CD4-positive, alpha-beta memory T cell (primary cell): Measurements from ENCODE around the gene PPP1R1B. TPM values are rescaled to one million over a fixed set of nuclear protein-coding genes. Genes with fewer than 3 reads are reported as not detected.

ENCODE experiments used
- CTCF ChIA-PET: fragments of 350-600 bp; sonication (Branson Sonifier 250); formaldehyde crosslinking; loops from one replicate; lab custom pipeline; 2021; ENCODE audit warnings: inconsistent platforms; ENCODE audit not compliant: partially characterized antibody; lab: Charles Lee
- POLR2A ChIA-PET: fragments of 350-600 bp; sonication (Branson Sonifier 250); formaldehyde crosslinking; loops from one replicate; lab custom pipeline; 2021; ENCODE audit not compliant: partially characterized antibody; lab: Charles Lee
- DNase-seq, 5 donors: peaks; one replicate each; pipeline versions ENCODE4 v3.0.0 to v3.0.0-alpha.2; 2020 to 2022; ENCODE audit warnings: mixed read lengths in 1 of 5
- H3K27ac ChIP-seq: one replicate; pipeline ENCODE4 v1.7.0; 2013; ENCODE audit warnings: low read depth, low read length
- H3K27me3 ChIP-seq: 2 replicates; pipeline ENCODE4 v1.7.0; 2013; ENCODE audit warnings: mild to moderate bottlenecking, low read length, moderate library complexity; ENCODE audit not compliant: insufficient read depth
- H3K36me3 ChIP-seq: 2 replicates; pipeline ENCODE4 v1.7.0; 2013; ENCODE audit warnings: mild to moderate bottlenecking, low read length, moderate library complexity; ENCODE audit not compliant: insufficient read depth
- H3K4me1 ChIP-seq: 2 replicates; pipeline ENCODE4 v1.7.0; 2013; ENCODE audit warnings: mild to moderate bottlenecking, low read length, moderate library complexity; ENCODE audit not compliant: insufficient read depth
- H3K4me3 ChIP-seq, 2 donors: one replicate each; pipeline ENCODE4 v1.7.0; 2013; ENCODE audit warnings: low read length in 2 of 2, mild to moderate bottlenecking in 1 of 2
- H3K9me3 ChIP-seq, 2 donors: one replicate each; pipeline ENCODE4 v1.7.0; 2013; ENCODE audit warnings: low read length in 2 of 2, control low read depth in 1 of 2; ENCODE audit not compliant: control insufficient read depth in 1 of 2
- H3K27ac Mint-ChIP-seq, 7 donors: one replicate each; pipeline ENCODE4 v1.8.0; 2020 to 2021; ENCODE audit warnings: mixed read lengths in 7 of 7, mild to moderate bottlenecking in 6 of 7, inconsistent platforms in 3 of 7, moderate library complexity in 3 of 7
- H3K27me3 Mint-ChIP-seq, 2 donors: one replicate each; pipeline ENCODE4 v1.8.0; 2020 to 2021; ENCODE audit warnings: mixed read lengths in 2 of 2
- H3K36me3 Mint-ChIP-seq, 2 donors: one replicate each; pipeline ENCODE4 v1.8.0; 2020 to 2021; ENCODE audit warnings: mixed read lengths in 2 of 2, inconsistent platforms in 1 of 2, mild to moderate bottlenecking in 1 of 2
- H3K4me1 Mint-ChIP-seq, 4 donors: one replicate each; pipeline ENCODE4 v1.8.0; 2020 to 2021; ENCODE audit warnings: mixed read lengths in 4 of 4, mild to moderate bottlenecking in 1 of 4
- H3K4me3 Mint-ChIP-seq, 8 donors: one replicate each; pipeline ENCODE4 v1.8.0; 2020 to 2021; ENCODE audit warnings: mixed read lengths in 8 of 8, mild to moderate bottlenecking in 7 of 8, moderate library complexity in 6 of 8, inconsistent platforms in 3 of 8
- H3K9me3 Mint-ChIP-seq, 8 donors: one replicate each; pipeline ENCODE4 v1.8.0; 2020 to 2021; ENCODE audit warnings: mixed read lengths in 8 of 8, mild to moderate bottlenecking in 5 of 8, inconsistent platforms in 3 of 8, moderate library complexity in 1 of 8
- intact Hi-C: fragments of 100-400 bp; cut with micrococcal nuclease; formaldehyde crosslinking; loops from one replicate; pipeline ENCODE4 v1.15.1; 2023
- polyA plus RNA-seq, 2 donors: library from polyadenylated mRNA; unstranded; fragments of 300-500 nt; fragmentation: Illumina TruSeq; gene quantifications; one replicate each; pipeline ENCODE4 v1.2.3, GENCODE V29; 2021
- total RNA-seq, 2 experiments: library from RNA; stranded (reverse); gene quantifications; one replicate each; pipeline ENCODE4 v1.2.3, GENCODE V29; 2021

Gene PPP1R1B
- total and polyA plus RNA-seq, 4 experiments from 2014 or later = not detected

DNA sequence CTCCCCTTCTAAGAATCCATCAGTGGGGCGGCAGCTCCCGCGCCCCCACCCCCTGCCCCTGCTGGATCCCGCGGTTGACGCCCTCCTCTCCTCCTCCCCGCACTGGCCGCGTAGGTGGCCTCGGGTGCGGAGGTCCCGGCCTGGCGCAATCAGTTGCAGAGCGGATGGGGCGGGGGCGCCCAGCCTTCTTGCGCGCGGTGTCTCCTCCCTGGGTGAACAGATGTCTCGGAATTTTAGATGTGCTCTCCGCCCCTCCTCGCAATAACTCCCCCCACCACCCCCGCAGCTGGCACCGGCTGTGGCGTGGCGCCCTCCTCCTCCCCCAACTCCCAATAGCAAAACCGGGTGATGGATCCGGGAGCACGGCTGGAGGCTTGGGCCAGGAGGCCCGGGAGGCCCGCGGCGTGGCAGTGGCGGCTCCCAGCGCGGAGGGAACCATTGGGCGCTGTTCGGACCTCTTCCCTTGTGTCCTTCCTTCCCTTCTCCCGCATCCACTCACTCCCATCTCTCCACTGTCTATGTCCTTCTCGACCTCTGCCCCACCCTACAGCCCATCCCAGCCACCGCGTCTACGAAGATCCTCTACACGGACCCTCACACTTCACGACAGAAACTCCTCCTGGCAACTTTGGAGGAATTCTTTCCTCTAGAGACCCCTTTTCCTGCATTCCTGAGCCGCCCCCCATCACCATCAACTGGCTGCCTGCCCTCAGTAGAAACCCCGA is 30.0 kb upstream of the PPP1R1B start:
- ChIA-PET POLR2A (no interaction called here), CTCF (interaction anchor here (1.1 to 2.0 kb wide), 2 partner anchors 25 to 48 kb away, joined by 3 to 4 read pairs; no protein-coding TSS in a partner anchor)
- Mint-ChIP-seq H3K27ac (no peak overlapping the region), H3K36me3 (peaks cover 0 to 4% of the 10 kb centered on the region in 2 donors), H3K4me3 (peak overlapping the region in 2 of 8 donors; percentile 8 to 16), H3K4me1 (peaks cover 14 to 38% (median 20%) of the 10 kb centered on the region in 4 donors), H3K9me3 (peaks cover 0 to 5% (median 0%) of the 10 kb centered on the region in 8 donors), H3K27me3 (peaks cover 68 to 71% of the 10 kb centered on the region in 2 donors)
- Histone ChIP-seq H3K36me3 (no peaks in the 10 kb centered on the region), H3K4me1 (peaks cover 32% of the 10 kb centered on the region), H3K9me3 (no peaks in the 10 kb centered on the region), H3K27ac (no peak overlapping the region), H3K27me3 (peaks cover 60% of the 10 kb centered on the region), H3K4me3 (no peak overlapping the region)
- intact Hi-C loops = no loop called here
- DNase-seq = no peak

DNA sequence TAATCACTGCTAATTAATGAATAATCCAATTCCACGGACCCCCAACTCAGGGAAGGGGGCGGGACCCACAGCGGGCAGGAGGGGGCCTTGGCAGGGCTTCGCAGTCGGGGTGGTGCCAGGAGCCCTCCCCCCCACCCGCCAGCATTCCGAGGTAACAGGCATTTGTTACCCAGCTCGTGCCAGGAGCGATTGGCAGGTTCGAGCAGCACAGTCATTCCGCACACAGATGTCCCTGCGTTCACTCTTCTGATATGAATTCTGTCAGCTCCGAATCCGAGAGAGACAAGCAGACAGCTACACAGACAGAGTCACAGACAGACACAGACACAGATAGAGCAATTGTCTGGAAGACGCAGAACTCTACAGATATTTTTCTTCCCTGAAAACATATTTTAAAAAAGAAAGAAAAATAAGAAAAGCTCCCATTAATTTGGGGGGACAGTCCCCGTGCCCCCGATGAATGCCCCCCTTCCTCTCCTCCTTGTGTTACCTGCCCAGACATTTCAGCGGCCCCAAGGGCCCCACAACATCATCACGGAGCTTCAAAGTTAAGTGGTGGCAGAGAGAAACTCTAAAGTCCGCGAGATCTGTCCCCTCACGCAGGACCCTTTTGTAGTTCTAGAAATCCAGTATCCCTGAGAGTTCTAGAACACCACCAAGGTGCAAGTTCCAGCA is 29.2 kb upstream of the PPP1R1B start:
- H3K27ac Mint-ChIP-seq = peak overlapping the region in 1 of 7 donors; percentile 73
- H3K4me3 Mint-ChIP-seq = peak overlapping the region in 6 of 8 donors; percentile 17 to 56 (median 34)
- ChIA-PET CTCF (interaction anchor here (1.0 to 2.0 kb wide), 3 partner anchors 24 to 49 kb away, joined by 3 to 4 read pairs (median 3); no protein-coding TSS in a partner anchor), POLR2A (interaction anchor here (1.0 kb wide), 1 partner anchor 8 kb away, joined by 3 read pairs; no protein-coding TSS in a partner anchor)
- H3K4me1 Mint-ChIP-seq = peaks cover 11 to 46% (median 19%) of the 10 kb centered on the region in 4 donors
- Histone ChIP-seq H3K27me3 (peaks cover 68% of the 10 kb centered on the region), H3K36me3 (no peaks in the 10 kb centered on the region), H3K4me3 (no peak overlapping the region), H3K4me1 (peaks cover 32% of the 10 kb centered on the region), H3K9me3 (no peaks in the 10 kb centered on the region), H3K27ac (no peak overlapping the region)
- H3K9me3 Mint-ChIP-seq = peaks cover 0 to 5% (median 0%) of the 10 kb centered on the region in 8 donors
- peaks cover 70 to 71% of the 10 kb centered on the region in 2 donors for H3K27me3 Mint-ChIP-seq
- intact Hi-C loops = no loop called here
- DNase-seq = no peak
- H3K36me3 Mint-ChIP-seq = peaks cover 0 to 4% of the 10 kb centered on the region in 2 donors

GRCh38 chr17:39598047-39598481 is 28.7 kb upstream of the PPP1R1B start:
- H3K4me3 Mint-ChIP-seq = peak overlapping the region in 5 of 8 donors; percentile 7 to 56 (median 32)
- H3K36me3 Mint-ChIP-seq = peaks cover 0 to 4% of the 10 kb centered on the region in 2 donors
- no peak for DNase-seq
- H3K27ac Mint-ChIP-seq = no peak overlapping the region
- peaks cover 73 to 74% of the 10 kb centered on the region in 2 donors for H3K27me3 Mint-ChIP-seq
- Histone ChIP-seq H3K27ac (no peak overlapping the region), H3K4me1 (peaks cover 32% of the 10 kb centered on the region), H3K36me3 (no peaks in the 10 kb centered on the region), H3K4me3 (no peak overlapping the region), H3K9me3 (no peaks in the 10 kb centered on the region), H3K27me3 (peaks cover 67% of the 10 kb centered on the region)
- CTCF ChIA-PET = interaction anchor here (1.0 to 2.0 kb wide), 3 partner anchors 24 to 49 kb away, joined by 3 to 4 read pairs (median 3); no protein-coding TSS in a partner anchor
- H3K9me3 Mint-ChIP-seq = peaks cover 0 to 4% (median 0%) of the 10 kb centered on the region in 8 donors
- intact Hi-C loops = no loop called here
- peaks cover 11 to 51% (median 19%) of the 10 kb centered on the region in 4 donors for H3K4me1 Mint-ChIP-seq
- POLR2A ChIA-PET = interaction anchor here (1.0 kb wide), 1 partner anchor 9 kb away, joined by 3 read pairs; no protein-coding TSS in a partner anchor

DNA sequence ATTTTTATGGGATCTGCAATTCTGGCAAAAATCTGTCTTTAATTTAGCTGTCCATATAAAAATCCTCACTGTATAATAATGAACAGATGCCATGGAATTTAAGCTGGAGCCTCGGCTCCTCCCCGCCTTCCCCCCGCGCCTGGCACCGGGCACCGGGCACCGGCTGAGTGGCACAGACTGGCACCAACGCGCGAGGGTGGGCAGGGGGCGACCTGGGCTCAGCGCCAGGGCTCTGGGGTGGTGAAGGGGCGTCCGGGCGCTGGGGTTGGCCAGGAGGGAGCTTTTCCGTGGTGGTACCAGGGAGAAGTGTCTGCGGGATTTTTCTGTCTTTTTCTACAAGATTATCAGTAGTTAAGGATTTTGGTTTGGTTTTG is 28.1 kb upstream of the PPP1R1B start:
- no peaks in the 10 kb centered on the region for H3K36me3 ChIP-seq
- Mint-ChIP-seq H3K27ac (no peak overlapping the region), H3K36me3 (peaks cover 0 to 1% of the 10 kb centered on the region in 2 donors), H3K4me3 (peak overlapping the region in 4 of 8 donors; percentile 15 to 56 (median 37)), H3K27me3 (peaks cover 73 to 76% of the 10 kb centered on the region in 2 donors), H3K9me3 (no peaks in the 10 kb centered on the region), H3K4me1 (peaks cover 14 to 57% (median 22%) of the 10 kb centered on the region in 4 donors)
- intact Hi-C loops = no loop called here
- DNase-seq = no peak
- no peak overlapping the region for H3K27ac ChIP-seq
- CTCF ChIA-PET = interaction anchor here (1.1 to 2.0 kb wide), 2 partner anchors 23 to 55 kb away, joined by 3 to 4 read pairs; no protein-coding TSS in a partner anchor
- POLR2A ChIA-PET = interaction anchor here (1.0 kb wide), 1 partner anchor 10 kb away, joined by 3 read pairs; no protein-coding TSS in a partner anchor
- no peaks in the 10 kb centered on the region for H3K9me3 ChIP-seq
- peaks cover 33% of the 10 kb centered on the region for H3K4me1 ChIP-seq
- peaks cover 67% of the 10 kb centered on the region for H3K27me3 ChIP-seq
- H3K4me3 ChIP-seq = no peak overlapping the region

DNA sequence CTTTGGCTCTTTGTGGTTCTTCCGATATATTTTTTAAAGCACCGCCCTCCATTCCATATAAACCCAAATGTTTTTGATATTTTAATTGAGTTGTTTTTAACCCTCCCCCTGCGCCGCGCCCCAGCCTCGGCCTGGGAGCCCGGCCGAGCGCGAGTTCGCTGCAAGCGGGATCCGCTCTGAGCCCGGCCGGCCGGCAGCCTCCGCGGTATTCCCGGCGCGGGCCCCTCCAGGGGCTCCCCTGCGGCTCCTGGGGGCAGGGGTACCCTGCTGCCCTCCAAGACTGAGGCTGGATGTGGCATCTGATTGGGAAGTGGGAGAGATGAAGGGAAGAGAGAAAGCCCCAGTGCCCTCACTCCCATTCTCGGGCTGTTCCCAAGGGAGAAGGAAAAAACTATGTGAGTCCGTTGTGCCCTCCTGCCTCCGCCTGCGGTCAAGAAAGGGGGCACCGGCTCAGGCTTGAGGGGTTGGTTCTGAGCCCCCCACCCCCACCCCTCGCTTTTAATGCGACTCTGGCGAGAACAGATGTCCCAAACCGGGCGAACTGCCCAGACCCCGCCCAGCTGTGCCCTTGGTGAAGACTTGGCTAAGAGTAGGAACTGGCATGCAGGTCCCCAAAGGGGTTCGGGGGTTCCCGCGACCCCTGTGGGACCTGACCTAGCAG is 27.6 kb upstream of the PPP1R1B start:
- H3K9me3 Mint-ChIP-seq = no peaks in the 10 kb centered on the region
- no peaks in the 10 kb centered on the region for H3K36me3 ChIP-seq
- no peak overlapping the region for H3K27ac ChIP-seq
- H3K4me1 ChIP-seq = peaks cover 38% of the 10 kb centered on the region
- peaks cover 73% of the 10 kb centered on the region for H3K27me3 ChIP-seq
- H3K4me3 ChIP-seq = no peak overlapping the region
- peak overlapping the region in 4 of 8 donors; percentile 15 to 39 (median 28) for H3K4me3 Mint-ChIP-seq
- peaks cover 16 to 60% (median 25%) of the 10 kb centered on the region in 4 donors for H3K4me1 Mint-ChIP-seq
- H3K9me3 ChIP-seq = no peaks in the 10 kb centered on the region
- intact Hi-C loops = no loop called here
- no peak overlapping the region for H3K27ac Mint-ChIP-seq
- CTCF ChIA-PET = interaction anchor here (1.1 to 2.6 kb wide), 3 partner anchors 22 to 55 kb away, joined by 3 to 9 read pairs (median 4); no protein-coding TSS in a partner anchor
- no peaks in the 10 kb centered on the region for H3K36me3 Mint-ChIP-seq
- DNase-seq = no peak
- POLR2A ChIA-PET = interaction anchor here (0.6 to 0.7 kb wide), 2 partner anchors 33 to 621 kb away, joined by 3 read pairs; no protein-coding TSS in a partner anchor
- peaks cover 72 to 76% of the 10 kb centered on the region in 2 donors for H3K27me3 Mint-ChIP-seq

DNA sequence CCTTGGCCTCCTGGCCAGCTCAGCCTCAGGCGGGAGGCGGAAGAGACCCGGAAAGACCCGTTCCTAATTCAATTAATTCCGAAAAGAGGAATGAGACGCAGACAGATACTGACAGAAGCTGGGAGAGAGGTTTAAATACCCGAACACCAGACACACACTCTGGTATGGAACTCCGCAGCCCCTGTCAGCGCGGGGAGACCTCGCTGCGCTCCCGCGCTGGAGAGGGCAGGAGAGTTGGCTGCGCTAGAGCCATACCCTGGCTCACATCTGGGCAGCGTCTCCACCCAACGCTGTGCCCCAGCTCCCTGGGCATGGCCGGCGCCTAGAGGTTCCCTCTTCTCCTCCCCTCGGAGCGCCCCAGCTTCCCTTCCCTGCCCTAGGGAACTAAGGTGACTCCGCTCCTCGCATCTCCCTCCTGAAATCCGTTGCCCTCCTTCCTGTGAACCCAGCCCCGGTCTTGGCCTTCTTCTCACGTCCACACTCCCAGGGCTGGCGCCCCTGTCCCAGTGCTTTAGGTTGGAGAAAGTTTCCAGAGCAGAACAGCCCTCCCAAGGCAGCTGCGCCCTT is 27.0 kb upstream of the PPP1R1B start:
- CTCF ChIA-PET = interaction anchor here (1.1 to 2.6 kb wide), 2 partner anchors 22 to 54 kb away, joined by 3 to 9 read pairs; no protein-coding TSS in a partner anchor
- Histone ChIP-seq H3K27me3 (peaks cover 75% of the 10 kb centered on the region), H3K9me3 (no peaks in the 10 kb centered on the region), H3K36me3 (no peaks in the 10 kb centered on the region), H3K27ac (no peak overlapping the region), H3K4me3 (no peak overlapping the region), H3K4me1 (peaks cover 43% of the 10 kb centered on the region)
- Mint-ChIP-seq H3K9me3 (no peaks in the 10 kb centered on the region), H3K27me3 (peaks cover 72% of the 10 kb centered on the region in 2 donors), H3K4me1 (peaks cover 17 to 63% (median 25%) of the 10 kb centered on the region in 4 donors), H3K4me3 (peak overlapping the region in 2 of 8 donors; percentile 21 to 35), H3K36me3 (no peaks in the 10 kb centered on the region), H3K27ac (no peak overlapping the region)
- POLR2A ChIA-PET = interaction anchor here (0.6 to 0.7 kb wide), 2 partner anchors 34 to 620 kb away, joined by 3 read pairs; no protein-coding TSS in a partner anchor
- intact Hi-C loops = no loop called here
- no peak for DNase-seq
